ENCODE results near the gene KCNN2.

The KCNN2 gene

GRCh38 chr5:114361724-114362196 lies at the start of gene KCNN2:
TSS of gene KCNN2 (plus strand) at chr5:114362070. CDS start at chr5:114362140, 70 bp downstream.
- peak; percentile 67 for DNase-seq

DNA sequence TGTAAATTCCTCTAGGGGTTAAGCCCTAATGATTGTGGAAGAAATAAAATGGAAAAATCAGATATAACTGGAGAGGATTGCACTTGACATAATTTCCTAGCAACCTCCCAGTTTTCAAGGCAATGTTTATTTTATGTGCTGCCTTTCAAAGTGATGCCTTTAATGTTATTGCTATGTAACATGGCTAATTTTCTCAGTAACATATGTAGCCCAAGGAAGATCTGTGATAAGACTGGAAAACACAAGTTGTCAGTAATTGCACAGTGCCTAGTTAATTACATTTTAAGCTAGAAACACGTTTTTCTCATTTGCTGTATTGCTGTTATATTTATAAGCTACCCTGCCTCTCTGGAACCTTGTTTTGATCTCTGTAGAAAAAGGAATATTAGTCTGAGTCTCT lies 49.2 kb upstream of the KCNN2 start:
- no peak for DNase-seq

- no peak for DNase-seq
These were observed 47.8 kb upstream of the KCNN2 start for GRCh38 chr5:114314061-114314460.

DNA sequence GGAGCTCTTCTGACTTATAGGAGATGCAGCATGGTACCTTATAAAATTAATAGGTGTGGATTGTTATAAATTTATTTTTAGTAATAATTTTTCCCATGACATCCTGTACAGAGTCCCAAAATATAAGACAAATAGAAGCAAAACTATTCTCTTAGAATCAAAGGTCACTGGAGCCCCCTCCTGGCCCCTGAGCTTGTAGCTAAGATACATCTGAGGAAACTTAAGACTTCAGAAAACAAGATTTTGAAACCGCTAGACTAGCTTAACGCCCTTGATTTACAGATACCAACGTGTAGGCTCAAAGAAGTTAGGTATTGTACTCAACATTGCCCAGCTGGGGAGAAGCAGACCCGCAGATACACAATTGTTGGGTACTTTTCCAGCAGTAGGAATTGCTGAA lies 45.7 kb upstream of the KCNN2 start:
- DNase-seq: no peak

DNA sequence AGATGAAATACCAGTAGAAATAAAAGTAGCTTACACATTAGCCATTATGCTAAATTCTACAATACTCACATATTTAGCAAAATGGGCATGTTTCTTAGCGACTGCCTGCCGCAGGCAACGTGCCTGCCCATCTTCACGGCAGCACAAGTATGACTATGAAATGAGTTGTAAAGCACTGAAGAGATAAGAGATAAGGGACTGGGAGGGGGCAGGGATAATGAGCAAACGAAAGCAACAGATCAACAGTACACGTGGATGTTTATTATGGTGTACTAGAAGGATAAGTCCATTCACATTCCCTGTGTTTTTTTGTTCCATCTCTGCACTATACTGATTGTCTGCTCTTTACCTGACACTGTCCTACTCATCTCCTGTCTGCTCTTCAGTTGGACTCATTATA lies 44.1 kb upstream of the KCNN2 start:
- no peak for DNase-seq

DNA sequence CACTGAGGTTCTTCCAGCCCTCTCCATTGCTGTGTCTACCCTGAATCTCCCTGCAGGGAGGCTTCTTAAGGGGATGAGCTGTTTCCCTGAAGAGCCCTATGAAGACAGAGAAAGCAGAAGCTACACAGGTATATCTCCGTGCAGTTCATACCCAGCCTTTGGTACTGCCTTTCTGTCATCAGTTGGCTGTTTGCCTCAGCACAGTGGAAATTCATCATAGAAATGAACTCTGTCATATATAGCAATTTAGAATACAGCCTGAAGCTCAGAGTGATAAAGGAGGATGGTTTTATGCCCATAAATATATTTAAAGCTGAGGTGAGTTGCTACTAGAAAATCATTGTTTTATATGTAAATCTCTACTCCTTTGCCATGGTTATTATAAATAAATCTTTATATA lies 42.6 kb upstream of the KCNN2 start:
- no peak for DNase-seq

GRCh38 chr5:114319821-114320220 lies 42.0 kb upstream of the KCNN2 start:
- no peak for DNase-seq

GRCh38 chr5:114324282-114324681 lies 37.6 kb upstream of the KCNN2 start:
- DNase-seq: no peak

- DNase-seq: no peak
These were observed 36.3 kb upstream of the KCNN2 start for GRCh38 chr5:114325541-114325940.

DNA sequence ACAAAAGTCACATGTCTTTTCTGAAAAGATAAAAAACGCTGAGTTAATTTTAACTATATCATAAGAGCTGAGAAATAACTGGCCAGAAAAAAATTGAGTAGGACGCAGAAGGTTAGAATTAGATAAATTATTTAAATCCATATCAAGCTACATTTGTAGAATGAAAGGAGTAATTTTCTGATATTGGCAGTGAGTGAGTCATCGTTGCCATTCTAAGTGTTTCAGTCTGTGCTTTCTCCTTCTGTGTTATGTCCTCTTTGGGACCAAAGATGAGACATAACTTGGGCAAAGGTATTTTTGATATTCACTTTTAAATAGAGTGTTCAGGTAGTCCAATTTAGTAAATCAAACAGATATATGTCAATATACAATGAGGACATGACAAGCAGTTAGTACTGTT lies 34.4 kb upstream of the KCNN2 start:
- no peak for DNase-seq

- no peak for DNase-seq
These were observed 33.9 kb upstream of the KCNN2 start for GRCh38 chr5:114327987-114328386.

- DNase-seq: no peak
These were observed 30.8 kb upstream of the KCNN2 start for GRCh38 chr5:114330916-114331531.

- no peak for DNase-seq
These were observed 29.4 kb upstream of the KCNN2 start for GRCh38 chr5:114332493-114332892.

GRCh38 chr5:114332925-114333324 lies 28.9 kb upstream of the KCNN2 start:
- no peak for DNase-seq

GRCh38 chr5:114335391-114335790 lies 26.5 kb upstream of the KCNN2 start:
- DNase-seq: no peak

GRCh38 chr5:114339108-114339507 lies 22.8 kb upstream of the KCNN2 start:
- no peak for DNase-seq

DNA sequence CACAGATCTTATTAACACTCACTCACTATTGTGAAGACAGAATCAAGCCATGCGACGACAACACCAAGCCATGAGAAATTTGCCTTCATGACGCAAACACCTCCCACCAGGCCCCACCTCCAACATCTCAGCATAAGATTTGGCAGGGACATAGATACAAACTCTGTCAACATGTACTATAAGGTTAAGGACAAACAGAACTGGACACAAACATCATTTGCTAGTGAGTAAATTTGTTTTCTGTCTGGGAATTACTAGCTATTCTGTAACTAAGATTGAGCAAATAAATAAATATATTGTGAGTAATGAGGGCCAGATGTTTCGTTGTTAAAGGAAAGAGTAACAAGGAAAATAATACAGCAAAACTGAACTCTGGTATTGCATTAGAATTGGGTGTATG lies 15.7 kb upstream of the KCNN2 start:
- DNase-seq: no peak

DNA sequence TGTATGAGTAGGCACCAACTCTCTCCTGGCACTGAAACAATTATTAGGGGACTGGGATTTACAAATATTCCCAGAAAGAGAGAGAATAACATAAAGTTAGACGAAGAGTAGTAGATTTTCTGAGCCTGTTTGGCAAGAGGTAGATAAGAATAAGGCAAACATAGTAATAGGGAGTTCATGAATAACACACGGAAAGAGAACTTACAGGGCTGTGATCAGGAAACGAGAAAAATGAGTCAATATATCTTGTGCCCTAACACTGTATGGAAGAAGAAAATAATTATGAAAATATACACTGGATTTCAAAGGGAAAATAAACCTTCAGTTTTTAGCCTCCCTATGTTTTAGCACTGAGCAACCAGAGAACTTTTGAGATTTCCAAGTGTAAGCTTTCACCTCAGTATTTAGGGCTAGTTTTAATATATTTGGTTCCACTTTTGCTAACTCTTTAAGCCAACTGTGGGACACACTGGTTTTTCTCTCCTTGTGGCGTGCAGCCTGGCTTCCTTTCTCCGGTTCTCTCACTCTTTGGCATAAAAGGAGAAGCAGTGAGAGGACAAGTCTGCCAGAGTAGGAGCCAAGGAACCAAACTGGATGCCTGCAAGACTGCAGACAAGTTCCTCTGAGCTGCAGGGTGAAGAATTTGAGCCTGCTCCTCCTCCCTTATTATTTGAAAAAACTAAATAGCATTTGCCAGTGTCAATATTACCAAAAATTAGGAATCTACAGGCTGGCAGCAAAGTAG lies 6.6 kb upstream of the KCNN2 start:
- no peak for DNase-seq

GRCh38 chr5:114358329-114358728 lies 3.5 kb upstream of the KCNN2 start:
- DNase-seq: no peak

DNA sequence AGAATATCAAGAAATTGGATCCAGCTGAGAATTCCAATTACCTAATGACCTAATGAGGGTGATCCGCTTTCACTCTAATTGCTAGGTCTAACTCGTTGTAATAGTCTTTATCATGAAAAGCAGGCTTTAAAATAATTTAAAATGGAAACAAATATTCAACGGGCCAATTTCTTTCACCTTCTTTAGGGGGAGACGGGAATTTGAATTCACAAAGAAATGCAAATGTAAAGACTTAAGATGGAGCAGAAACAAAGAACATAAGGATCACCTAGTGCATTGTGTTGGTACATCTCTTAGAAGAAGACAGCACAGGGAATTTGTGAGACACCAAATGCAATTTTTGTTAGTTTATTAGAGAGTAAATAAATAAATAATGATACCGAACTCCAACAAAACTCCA lies 1.5 kb upstream of the KCNN2 start:
- DNase-seq: no peak

GRCh38 chr5:114360816-114361723 lies 800 bp upstream of the KCNN2 start:
- DNase-seq: no peak

- DNase-seq: no peak
These were observed 517 bp downstream of the KCNN2 start for GRCh38 chr5:114362197-114362976.

Measured in SIG-M5 (cell line).